GM12891 (cell line): ENCODE results near the gene CFAP97D2.

Source experiments
- POLR2A ChIP-seq: IDR thresholded peaks from 2 replicates; pipeline ENCODE4 v1.6.1; 2011; ENCODE audit warnings: low read depth, low read length, control low read depth
- POLR2AphosphoS5 ChIP-seq: IDR thresholded peaks from 2 replicates; pipeline ENCODE4 v1.6.1; 2011; ENCODE audit warnings: low read depth, low read length, control low read depth
- SPI1 ChIP-seq: IDR thresholded peaks from 2 replicates; pipeline ENCODE4 v1.6.1; 2011; ENCODE audit warnings: low read depth, low read length, control low read depth
- TAF1 ChIP-seq: IDR thresholded peaks from 2 replicates; pipeline ENCODE4 v1.6.1; 2011; ENCODE audit warnings: low read depth, low read length, control low read depth

- TF ChIP-seq POLR2A (no peak), SPI1 (no peak), POLR2AphosphoS5 (no peak), TAF1 (no peak)
Measured at GRCh38 chr13:114227528-114227927, 48.5 kb downstream of the CFAP97D2 start.
